ENCODE data around the gene CDC73.

The CDC73 gene

GRCh38 chr1:193121616-193122593, at the start of gene CDC73:
TSS of gene CDC73 (plus strand) at chr1:193122031. CDS start at chr1:193122201, 170 bp downstream.
- peak; percentile 79 for FAIRE-seq

GRCh38 chr1:193077991-193078390, 43.8 kb upstream of the CDC73 start:
- FAIRE-seq: no peak

DNA sequence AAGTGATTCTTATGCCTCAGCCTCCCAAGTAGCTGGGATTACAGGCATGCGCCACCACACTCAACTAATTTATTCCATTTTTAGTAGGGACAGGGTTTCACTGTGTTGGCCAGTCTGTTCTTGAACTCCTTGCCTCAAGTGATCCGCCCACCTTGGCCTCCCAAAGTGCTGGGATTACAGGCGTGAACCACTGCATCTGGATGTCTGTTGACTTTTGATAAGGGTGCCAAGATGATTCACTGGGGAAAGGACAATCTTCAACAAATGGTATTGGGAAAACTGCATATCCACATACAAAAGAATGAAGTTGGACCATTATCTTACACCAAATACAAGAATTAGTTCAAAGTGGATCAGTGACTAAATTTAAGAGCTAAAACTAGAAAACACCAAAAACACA, 42.6 kb upstream of the CDC73 start:
- no peak for FAIRE-seq

DNA sequence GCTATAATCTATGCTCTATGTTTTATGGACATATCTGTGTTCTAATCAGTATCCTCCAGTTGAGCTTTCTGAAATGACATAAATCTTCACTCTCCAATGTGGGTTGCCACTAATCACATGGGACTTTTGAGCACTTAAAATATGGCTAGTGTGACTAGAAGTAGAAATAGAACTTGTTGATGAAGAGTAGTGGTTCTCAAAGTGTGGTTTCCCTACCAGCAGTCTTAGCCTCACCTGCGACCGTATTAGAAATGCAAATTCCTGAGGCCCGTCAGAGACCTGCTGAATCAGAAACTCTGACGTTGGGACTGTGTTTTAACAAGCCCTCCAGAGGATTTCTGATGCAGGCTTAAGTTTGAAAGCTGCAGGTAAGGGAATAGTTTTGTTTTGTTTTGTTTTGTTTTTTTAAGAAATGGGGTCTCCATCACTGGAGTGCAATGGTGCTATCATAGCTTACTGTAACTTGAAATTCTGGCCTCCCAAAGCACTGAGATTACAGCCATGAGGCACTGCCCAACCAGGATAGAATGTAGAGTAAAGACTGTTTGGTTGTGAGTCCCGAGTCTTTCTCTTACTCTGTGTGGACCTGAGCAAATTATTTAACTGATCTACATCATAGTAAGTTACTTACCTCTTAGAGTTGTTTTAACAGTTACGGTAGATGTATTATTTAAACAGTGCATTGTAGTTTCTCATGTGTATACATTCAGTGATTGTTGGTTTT, 38.3 kb upstream of the CDC73 start:
- FAIRE-seq: no peak

DNA sequence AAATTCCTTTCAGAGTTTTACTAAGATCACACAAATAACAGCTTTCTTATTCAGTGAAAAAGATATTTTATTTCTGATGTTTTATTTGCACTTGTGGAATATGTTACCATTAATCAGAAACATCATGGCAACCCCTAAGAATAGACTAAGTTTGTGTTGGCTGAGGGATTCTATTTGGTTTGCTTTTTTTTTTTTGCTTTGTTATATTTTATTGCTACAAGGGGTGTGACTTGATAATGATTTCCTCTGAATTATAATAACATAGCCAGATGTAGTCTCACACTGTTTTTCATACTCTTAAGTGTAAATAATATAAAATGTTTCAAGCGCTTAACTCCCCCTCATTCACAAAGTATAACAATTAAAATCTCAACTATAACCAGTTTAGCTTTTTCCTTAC, 36.6 kb upstream of the CDC73 start:
- peak; percentile 84 for FAIRE-seq

DNA sequence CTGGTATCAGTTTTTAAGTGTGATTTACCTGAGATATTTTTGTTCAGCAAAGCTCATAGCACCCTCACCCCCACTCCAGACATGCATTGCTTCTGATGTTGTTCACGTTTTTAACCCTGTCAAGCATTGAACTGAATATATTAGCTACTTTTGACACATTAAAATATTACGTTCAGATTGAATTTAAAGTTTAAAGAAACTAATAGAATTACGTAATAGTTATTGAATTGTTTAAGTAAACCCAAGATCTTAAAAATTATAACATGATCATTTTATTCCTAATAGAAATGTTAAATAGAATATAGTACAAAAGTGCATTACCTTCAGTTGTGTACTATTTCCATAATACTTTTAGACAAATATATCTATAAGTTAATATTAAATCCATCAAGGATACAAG, 35.5 kb upstream of the CDC73 start:
- FAIRE-seq: peak; percentile 93

GRCh38 chr1:193087893-193088292, 33.9 kb upstream of the CDC73 start:
- FAIRE-seq: no peak

DNA sequence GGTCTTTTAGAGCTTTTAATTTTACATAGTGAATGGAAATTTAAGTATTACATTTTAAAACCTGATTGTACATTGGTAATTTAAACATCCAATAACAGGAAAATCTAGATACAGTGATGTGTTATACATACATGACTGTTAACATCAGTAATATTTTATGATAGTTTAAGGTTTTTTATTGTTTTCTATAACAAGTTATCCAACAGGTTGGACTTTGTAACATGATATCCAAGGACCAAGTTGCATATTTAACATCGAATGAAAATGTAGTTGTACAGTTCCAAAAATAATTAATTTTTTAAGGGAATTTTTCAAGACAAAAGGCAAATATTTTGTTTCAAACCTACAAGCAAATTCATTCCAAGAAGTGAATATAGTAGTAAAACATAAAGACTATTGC, 31.0 kb upstream of the CDC73 start:
- FAIRE-seq: no peak

GRCh38 chr1:193094112-193094511, 27.7 kb upstream of the CDC73 start:
- FAIRE-seq: no peak

DNA sequence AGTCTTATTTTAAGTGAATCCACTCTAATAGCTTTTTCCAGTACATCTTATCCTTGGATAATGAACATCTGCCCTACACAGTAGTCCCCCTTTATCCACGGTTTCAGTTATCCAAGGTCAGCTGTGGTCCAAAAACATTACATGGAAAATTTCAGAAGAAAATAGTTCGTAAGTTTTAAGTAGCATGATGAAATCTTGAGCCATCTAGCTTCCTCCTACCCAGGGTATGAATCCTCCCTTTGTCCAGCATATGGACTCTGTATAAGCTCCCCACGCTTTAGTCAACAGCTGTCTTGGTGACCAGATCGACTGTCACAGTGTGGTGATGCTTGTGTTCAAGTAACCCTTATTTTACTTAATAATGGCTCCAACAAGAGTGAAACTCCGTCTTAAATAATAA, 19.2 kb upstream of the CDC73 start:
- FAIRE-seq: no peak

GRCh38 chr1:193103759-193104501, 17.9 kb upstream of the CDC73 start:
- FAIRE-seq: no peak

DNA sequence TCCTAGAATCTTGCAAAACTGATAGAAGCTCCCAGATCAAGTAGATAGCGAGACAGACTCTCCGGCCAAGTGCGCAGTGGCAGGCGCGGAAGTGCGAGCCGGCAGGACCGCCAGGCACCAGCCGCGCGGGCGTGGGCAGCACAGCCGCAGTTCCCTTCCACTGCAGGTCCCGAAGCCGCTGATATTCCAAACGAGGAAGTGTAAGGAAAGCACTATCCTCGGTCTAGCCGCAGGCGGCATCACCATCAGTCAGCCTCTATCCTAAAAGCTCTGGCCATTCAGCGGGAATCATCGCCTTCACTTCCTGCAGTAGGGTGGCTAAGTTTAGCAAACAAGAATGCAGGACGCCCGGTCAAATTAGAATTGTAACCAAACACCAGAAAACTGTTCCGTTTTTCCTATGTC, 17.3 kb upstream of the CDC73 start:
- FAIRE-seq: no peak

- FAIRE-seq: no peak
Observed at GRCh38 chr1:193104907-193105820, 16.7 kb upstream of the CDC73 start, which contains the start of gene GLRX2. TSS of gene GLRX2 (minus strand) at chr1:193105414. CDS start at chr1:193105382, 32 bp downstream.

GRCh38 chr1:193105821-193106177, 16.0 kb upstream of the CDC73 start:
- no peak for FAIRE-seq

GRCh38 chr1:193108471-193108870, 13.4 kb upstream of the CDC73 start:
- FAIRE-seq: no peak

DNA sequence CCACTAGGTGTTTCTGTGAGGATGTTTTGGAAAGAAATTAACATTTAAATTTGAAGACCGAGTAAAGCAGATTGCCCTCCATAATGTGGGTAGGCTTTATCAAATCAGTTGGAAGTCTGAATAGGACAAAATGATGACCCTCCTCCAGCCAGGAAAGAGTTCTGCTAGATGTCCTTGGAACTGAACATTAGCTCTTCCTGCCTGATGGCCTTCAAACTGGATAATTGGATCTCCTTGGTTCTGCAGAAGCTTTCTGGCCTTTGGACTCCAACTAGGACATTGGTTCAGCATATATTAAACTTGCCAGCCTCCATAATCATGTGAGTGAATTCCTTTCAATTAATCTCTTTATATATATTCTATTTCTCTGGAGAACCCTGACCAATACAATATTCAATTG, 12.2 kb upstream of the CDC73 start:
- FAIRE-seq: no peak

DNA sequence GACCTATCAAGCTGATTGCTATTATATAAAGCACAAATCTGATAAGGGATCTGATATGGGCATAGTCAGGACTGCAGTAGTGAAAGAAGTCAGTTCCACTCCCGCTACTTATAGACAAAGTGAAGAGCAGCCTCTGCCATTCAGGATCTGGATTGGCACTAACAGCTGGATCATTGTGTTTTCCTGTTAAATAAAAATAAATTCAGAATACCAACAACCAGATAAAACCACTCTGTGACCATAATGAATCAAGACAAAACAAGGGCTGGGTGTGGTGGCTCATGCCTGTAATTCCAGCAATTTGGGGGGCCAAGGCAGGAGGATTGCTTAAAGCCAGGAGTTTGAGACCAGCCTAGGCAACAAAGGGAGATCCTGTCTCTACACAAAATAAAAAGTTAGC, 11.6 kb upstream of the CDC73 start:
- FAIRE-seq: no peak

GRCh38 chr1:193110864-193111263, 11.0 kb upstream of the CDC73 start:
- no peak for FAIRE-seq

DNA sequence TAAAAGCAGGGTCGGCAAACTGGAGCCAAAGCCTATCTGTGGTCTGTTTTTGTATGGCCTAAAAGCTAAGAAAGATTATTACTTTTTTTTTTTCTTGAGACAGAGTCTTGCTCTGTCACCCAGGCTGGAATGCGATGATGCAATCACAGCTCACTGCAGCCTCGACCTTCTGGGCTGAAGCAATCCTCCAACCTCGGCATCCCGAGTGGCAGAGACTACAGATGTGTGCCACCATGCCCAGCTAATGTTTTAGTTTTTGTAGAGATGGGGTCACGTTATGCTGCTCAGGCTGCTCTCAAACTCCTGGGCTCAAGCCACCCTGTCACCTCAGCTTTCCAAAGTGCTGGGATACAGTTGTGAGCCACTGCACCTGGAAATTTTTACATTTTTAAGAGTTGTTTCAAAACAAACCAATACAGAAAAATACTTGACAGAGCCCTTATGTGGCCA, 10.2 kb upstream of the CDC73 start:
- FAIRE-seq: no peak

GRCh38 chr1:193113258-193113991, 8.4 kb upstream of the CDC73 start:
- FAIRE-seq: no peak

- FAIRE-seq: no peak
Observed at GRCh38 chr1:193113992-193114332, 7.9 kb upstream of the CDC73 start.
